ENCODE data around the gene BATF.

Gene BATF

GRCh38 chr14:75535164-75535898 lies 13.1 kb downstream of the BATF start:
- DNase-seq, result no peak

GRCh38 chr14:75537071-75537470 lies 14.8 kb downstream of the BATF start:
- no peak for DNase-seq

- DNase-seq, result no peak
Observed at GRCh38 chr14:75539162-75539560, 16.9 kb downstream of the BATF start.

GRCh38 chr14:75539561-75540478 lies 17.6 kb downstream of the BATF start:
- peak; percentile 59 for DNase-seq

GRCh38 chr14:75540479-75540851 lies 18.2 kb downstream of the BATF start:
- DNase-seq, result no peak

- DNase-seq, result peak; percentile 94
Observed at GRCh38 chr14:75542588-75543091, 20.4 kb downstream of the BATF start.

GRCh38 chr14:75543253-75543652 lies 21.0 kb downstream of the BATF start:
- no peak for DNase-seq

- DNase-seq, result no peak
Observed at GRCh38 chr14:75543786-75544185, 21.5 kb downstream of the BATF start.

- DNase-seq, result no peak
Observed at GRCh38 chr14:75545907-75546306, 23.6 kb downstream of the BATF start.

- no peak for DNase-seq
Observed at GRCh38 chr14:75547552-75548250, 25.4 kb downstream of the BATF start.

- no peak for DNase-seq
Observed at GRCh38 chr14:75548544-75548943, 26.3 kb downstream of the BATF start.

GRCh38 chr14:75549169-75549568 lies 26.9 kb downstream of the BATF start:
- DNase-seq, result peak; percentile 31

GRCh38 chr14:75551021-75551420 lies 28.8 kb downstream of the BATF start:
- no peak for DNase-seq

- no peak for DNase-seq
Observed at GRCh38 chr14:75553157-75553556, 30.9 kb downstream of the BATF start.

- no peak for DNase-seq
Observed at GRCh38 chr14:75553761-75554364, 31.6 kb downstream of the BATF start.

GRCh38 chr14:75554482-75554881 lies 32.2 kb downstream of the BATF start:
- DNase-seq, result no peak

- DNase-seq, result no peak
Observed at GRCh38 chr14:75558440-75558839, 36.2 kb downstream of the BATF start.

GRCh38 chr14:75559045-75559444 lies 36.8 kb downstream of the BATF start:
- DNase-seq, result no peak

- peak; percentile 74 for DNase-seq
Observed at GRCh38 chr14:75559451-75560222, 37.4 kb downstream of the BATF start.

- peak; percentile 29 for DNase-seq
Observed at GRCh38 chr14:75561013-75561432, 38.8 kb downstream of the BATF start.

- peak; percentile 89 for DNase-seq
Observed at GRCh38 chr14:75562089-75562488, 39.8 kb downstream of the BATF start.

GRCh38 chr14:75562489-75562888 lies 40.2 kb downstream of the BATF start:
- no peak for DNase-seq
